NCI-H2196 treated with DMSO at 0.1 percent for 48 hours (cell line): ENCODE results near the gene GRIK3.

ENCODE experiments used
- DNase-seq: peaks from one replicate; lab custom pipeline; 2025; ENCODE audit not compliant: unreplicated experiment; lab: John Stamatoyannopoulos, UW

GRIK3 gene

GRCh38 chr1:36981771-36982622, 52.3 kb downstream of the GRIK3 start:
- DNase-seq = no peak

GRCh38 chr1:36981126-36981525, 53.2 kb downstream of the GRIK3 start:
- no peak for DNase-seq

- DNase-seq = no peak
Measured at GRCh38 chr1:36977731-36978406, 56.4 kb downstream of the GRIK3 start.

GRCh38 chr1:36975642-36976041, 58.7 kb downstream of the GRIK3 start:
- no peak for DNase-seq

- no peak for DNase-seq
Measured at GRCh38 chr1:36973056-36973455, 61.3 kb downstream of the GRIK3 start.

GRCh38 chr1:36971852-36972618, 62.3 kb downstream of the GRIK3 start:
- no peak for DNase-seq

GRCh38 chr1:36968730-36969129, 65.6 kb downstream of the GRIK3 start:
- DNase-seq = peak; percentile 63

- DNase-seq = no peak
Measured at GRCh38 chr1:36966242-36966641, 68.1 kb downstream of the GRIK3 start.

GRCh38 chr1:36965275-36966159, 68.8 kb downstream of the GRIK3 start:
- DNase-seq = no peak

GRCh38 chr1:36964830-36965229, 69.5 kb downstream of the GRIK3 start:
- DNase-seq = no peak

GRCh38 chr1:36963006-36963405, 71.3 kb downstream of the GRIK3 start:
- DNase-seq = no peak

GRCh38 chr1:36961062-36961615, 73.2 kb downstream of the GRIK3 start:
- no peak for DNase-seq

GRCh38 chr1:36956570-36956969, 77.7 kb downstream of the GRIK3 start:
- DNase-seq = no peak

GRCh38 chr1:36955016-36955415, 79.3 kb downstream of the GRIK3 start:
- DNase-seq = no peak

- DNase-seq = no peak
Measured at GRCh38 chr1:36953061-36953460, 81.3 kb downstream of the GRIK3 start.

GRCh38 chr1:36951761-36952160, 82.6 kb downstream of the GRIK3 start:
- no peak for DNase-seq

- no peak for DNase-seq
Measured at GRCh38 chr1:36951292-36951750, 83.0 kb downstream of the GRIK3 start.

GRCh38 chr1:36950604-36951291, 83.6 kb downstream of the GRIK3 start:
- no peak for DNase-seq

GRCh38 chr1:36948606-36949005, 85.7 kb downstream of the GRIK3 start:
- no peak for DNase-seq

GRCh38 chr1:36948147-36948546, 86.2 kb downstream of the GRIK3 start:
- no peak for DNase-seq
